Fibroblast of lung (primary cell): ENCODE results near the gene CCT5.

Source experiments
- CTCF ChIP-seq, 2 donors: IDR thresholded peaks in 1 of 2; conservative IDR thresholded peaks in 1 of 2; 1 replicate in 1 of 2; 2 replicates in 1 of 2; pipeline ENCODE4 v1.5.1; 2011 to 2012; ENCODE audit warnings: low read length in 2 of 2, control low read depth in 1 of 2, inconsistent platforms in 1 of 2, low read depth in 1 of 2, mild to moderate bottlenecking in 1 of 2
- EZH2 ChIP-seq: IDR thresholded peaks from 2 replicates; pipeline ENCODE4 v1.5.1; 2012; ENCODE audit warnings: low read length, control low read depth, mild to moderate bottlenecking; ENCODE audit errors: missing control alignments

DNA sequence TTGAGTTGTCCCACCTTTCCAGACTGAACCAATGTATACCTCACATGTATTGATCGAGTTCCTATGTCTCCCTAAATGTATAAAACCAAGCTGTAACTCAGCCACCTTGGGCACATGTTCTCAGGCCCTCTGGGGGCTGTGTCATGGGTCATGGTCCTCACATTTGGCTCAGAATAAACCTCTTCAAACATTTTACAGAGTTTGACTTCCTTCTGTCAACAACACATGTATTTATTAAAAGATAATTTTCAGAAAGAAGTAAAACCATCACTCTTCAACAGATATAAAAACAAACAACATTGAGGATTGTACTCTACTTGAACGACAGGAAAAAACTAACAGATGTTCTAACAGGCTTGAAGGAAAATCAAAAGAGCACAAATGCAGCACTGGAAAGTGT, 53.1 kb downstream of the CCT5 start:
- TF ChIP-seq CTCF (conservative IDR thresholded peaks at IDR 0.05 in 1 of 2, IDR thresholded peaks at IDR 0.05 in 1 of 2; ENCODE audit: low read depth in 1 of 2, low read length in 2 of 2) (no peak), EZH2 (no peak)
